Brain microvascular endothelial cell (primary cell): ENCODE results near the gene SPON2.
A peak's percentile ranks its signal among the peaks of the same experiment; 100 is the strongest.

ENCODE experiments used
- DNase-seq: peaks from one replicate; pipeline ENCODE4 v3.0.0-alpha.2; 2020
- H3K27ac ChIP-seq: fragments of 250-450 bp; sonication (Bioruptor Pico); 2 replicates; pipeline ENCODE4 v1.5.1; 2020; ENCODE audit warnings: mild to moderate bottlenecking, moderate library complexity
- H3K27me3 ChIP-seq: fragments of 250-450 bp; sonication (Bioruptor Pico); replicated peaks from 2 replicates; pipeline ENCODE4 v1.5.1; 2020; ENCODE audit warnings: mild to moderate bottlenecking
- H3K36me3 ChIP-seq: fragments of 250-450 bp; sonication (Bioruptor Pico); replicated peaks from 2 replicates; pipeline ENCODE4 v1.5.1; 2020; ENCODE audit warnings: mild to moderate bottlenecking
- H3K4me3 ChIP-seq: 2 replicates; pipeline ENCODE4 v1.5.1; 2011; ENCODE audit warnings: low read depth, mild to moderate bottlenecking, control low read depth, low read length, moderate library complexity
- in situ Hi-C: cut with HindIII; loops from 2 replicates; pipeline ENCODE4 v1.10.0; 2017; ENCODE audit warnings: low sequenced_read_pairs, low pct_ligation_motif_present
- TF ChIP-seq, protein P1 (sequence below): IDR thresholded peaks from 2 replicates; pipeline ENCODE4 v1.5.1; 2011; ENCODE audit warnings: low read depth, mild to moderate bottlenecking, moderate library complexity, low read length, control low read depth, inconsistent platforms; ENCODE audit errors: missing control alignments

SPON2 gene

DNA sequence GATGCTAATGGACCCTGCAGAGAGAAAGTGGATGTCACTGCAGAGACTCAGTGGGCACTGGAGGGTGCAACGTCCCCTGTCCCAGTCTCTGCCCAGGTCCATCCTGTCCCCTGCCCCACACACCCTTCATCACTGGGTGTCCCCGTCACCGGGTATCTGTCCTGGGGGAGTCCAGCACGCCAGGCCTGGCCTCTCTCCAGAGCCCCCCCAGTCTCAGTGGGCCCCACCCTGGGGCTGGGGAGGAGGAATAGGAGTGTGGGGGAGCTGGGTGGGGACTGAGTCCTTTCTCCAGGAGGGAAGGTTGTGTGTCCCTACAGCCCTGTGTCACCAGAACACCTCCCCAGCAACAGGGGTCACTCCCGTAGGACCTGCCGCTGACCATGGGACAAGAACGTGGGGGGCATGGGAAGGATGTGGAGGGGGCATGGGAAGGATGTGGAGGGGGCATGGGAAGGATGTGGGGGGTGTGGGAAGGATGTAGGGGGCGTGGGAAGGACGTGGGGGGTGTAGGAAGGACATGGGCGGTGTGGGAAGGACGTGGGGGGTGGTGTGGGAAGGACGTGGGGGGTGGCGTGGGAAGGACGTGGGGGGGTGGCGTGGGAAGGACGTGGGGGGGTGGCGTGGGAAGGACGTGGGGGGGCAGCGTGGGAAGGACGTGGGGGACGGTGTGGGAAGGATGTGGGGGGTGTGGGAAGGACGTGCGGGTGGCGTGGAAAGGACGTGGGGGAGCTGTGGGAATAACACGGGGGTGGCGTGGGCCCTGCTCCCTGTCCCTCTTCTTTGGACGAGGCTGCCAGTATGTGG is 21.0 kb upstream of the SPON2 start:
- Histone ChIP-seq H3K27ac (no peak overlapping the region), H3K36me3 (no peaks in the 10 kb centered on the region), H3K27me3 (no peaks in the 10 kb centered on the region), H3K4me3 (no peak overlapping the region)
- DNase-seq, result no peak
- TF ChIP-seq, protein P1, sequence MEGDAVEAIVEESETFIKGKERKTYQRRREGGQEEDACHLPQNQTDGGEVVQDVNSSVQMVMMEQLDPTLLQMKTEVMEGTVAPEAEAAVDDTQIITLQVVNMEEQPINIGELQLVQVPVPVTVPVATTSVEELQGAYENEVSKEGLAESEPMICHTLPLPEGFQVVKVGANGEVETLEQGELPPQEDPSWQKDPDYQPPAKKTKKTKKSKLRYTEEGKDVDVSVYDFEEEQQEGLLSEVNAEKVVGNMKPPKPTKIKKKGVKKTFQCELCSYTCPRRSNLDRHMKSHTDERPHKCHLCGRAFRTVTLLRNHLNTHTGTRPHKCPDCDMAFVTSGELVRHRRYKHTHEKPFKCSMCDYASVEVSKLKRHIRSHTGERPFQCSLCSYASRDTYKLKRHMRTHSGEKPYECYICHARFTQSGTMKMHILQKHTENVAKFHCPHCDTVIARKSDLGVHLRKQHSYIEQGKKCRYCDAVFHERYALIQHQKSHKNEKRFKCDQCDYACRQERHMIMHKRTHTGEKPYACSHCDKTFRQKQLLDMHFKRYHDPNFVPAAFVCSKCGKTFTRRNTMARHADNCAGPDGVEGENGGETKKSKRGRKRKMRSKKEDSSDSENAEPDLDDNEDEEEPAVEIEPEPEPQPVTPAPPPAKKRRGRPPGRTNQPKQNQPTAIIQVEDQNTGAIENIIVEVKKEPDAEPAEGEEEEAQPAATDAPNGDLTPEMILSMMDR, result no peak
- in situ Hi-C loops, result loop anchor here (5.0 kb wide), 1 partner anchor 39 kb away; no protein-coding TSS in a partner anchor

DNA sequence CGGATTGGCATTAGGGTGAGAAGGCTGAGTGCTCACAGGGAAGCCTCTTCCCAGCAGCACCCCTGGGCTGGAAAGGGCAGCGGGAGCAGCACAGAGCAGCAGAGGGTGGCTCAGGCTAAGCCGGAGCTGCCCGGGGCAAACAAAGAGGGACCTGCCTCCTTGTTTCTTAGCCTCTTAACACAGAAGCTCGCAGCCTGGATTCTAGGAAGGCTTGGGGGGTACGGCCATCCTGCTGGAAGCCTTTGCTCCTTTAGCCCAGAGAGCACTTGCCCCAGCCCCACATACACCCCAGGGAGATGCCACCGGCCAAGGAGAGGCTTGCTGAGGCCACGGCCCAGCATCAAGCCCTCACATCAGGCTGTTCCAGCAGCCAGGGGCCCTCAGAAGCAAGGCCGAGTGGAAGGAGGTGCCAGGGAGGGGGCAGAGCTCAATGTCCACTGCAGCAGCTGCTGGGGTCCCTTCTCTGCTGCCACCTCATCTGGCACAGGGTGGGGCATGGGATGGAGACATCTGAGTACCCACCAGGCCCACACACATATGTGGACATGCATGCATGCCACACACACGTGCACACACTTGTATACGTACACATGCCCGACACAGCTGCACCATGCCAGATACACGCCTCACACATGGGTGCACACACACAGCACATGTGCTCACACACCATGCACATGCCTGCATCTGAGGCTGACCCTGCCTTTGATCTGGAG is 20.3 kb upstream of the SPON2 start:
- no peak for DNase-seq
- Histone ChIP-seq H3K27ac (peak overlapping the region; percentile 75), H3K27me3 (no peaks in the 10 kb centered on the region), H3K4me3 (no peak overlapping the region), H3K36me3 (no peaks in the 10 kb centered on the region)
- in situ Hi-C loops, result loop anchor here (5.0 kb wide), 1 partner anchor 40 kb away; no protein-coding TSS in a partner anchor
- TF ChIP-seq, protein P1, result no peak

DNA sequence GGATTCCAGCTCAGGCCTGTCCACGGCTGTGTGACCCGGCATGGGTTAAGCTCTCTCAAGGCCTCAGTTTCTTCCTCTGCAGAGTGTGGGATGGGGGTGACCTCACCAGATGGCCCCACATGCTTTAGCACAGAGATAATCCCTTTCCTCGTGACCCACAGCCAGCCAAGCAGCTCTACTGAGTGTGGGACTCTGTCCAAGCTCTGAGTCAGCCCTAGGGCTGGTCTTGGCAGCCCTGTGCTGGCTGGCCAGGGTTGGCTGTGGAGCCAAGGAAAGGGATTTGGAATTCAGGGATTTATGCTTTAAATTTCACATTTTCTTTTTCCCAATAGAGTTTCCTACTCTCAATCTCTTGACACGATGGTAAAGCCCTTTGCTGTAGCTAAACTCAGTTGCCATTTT is 19.7 kb upstream of the SPON2 start:
- TF ChIP-seq, protein P1, result no peak
- H3K4me3 ChIP-seq, result no peak overlapping the region
- peak; percentile 94 for DNase-seq
- H3K36me3 ChIP-seq, result no peaks in the 10 kb centered on the region
- H3K27ac ChIP-seq, result peak overlapping the region; percentile 75
- H3K27me3 ChIP-seq, result no peaks in the 10 kb centered on the region
- in situ Hi-C loops, result loop anchor here (5.0 kb wide), 1 partner anchor 40 kb away; no protein-coding TSS in a partner anchor

DNA sequence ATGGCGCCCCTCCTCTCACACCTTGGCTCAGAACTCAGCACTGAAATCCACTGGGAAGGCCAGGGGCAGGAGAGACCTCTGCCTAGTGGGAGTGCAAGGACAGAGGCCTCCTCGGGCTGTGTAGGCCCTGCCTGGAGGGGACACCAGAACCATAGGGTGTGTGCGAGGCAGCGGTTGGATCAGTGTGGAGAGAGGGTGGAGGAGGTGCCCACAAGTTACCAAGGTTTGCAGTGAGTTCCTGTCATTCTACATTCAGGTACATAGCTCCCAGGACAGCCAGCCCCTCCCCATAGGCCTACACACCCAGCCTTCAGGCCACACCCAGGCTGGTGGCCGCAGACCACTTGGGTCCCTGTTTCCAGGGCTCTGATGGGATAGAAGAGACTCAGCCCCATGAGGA is 19.2 kb upstream of the SPON2 start:
- peak overlapping the region; percentile 60 for H3K27ac ChIP-seq
- in situ Hi-C loops, result loop anchor here (5.0 kb wide), 1 partner anchor 41 kb away; no protein-coding TSS in a partner anchor
- H3K4me3 ChIP-seq, result no peak overlapping the region
- no peak for DNase-seq
- TF ChIP-seq, protein P1, result no peak
- H3K27me3 ChIP-seq, result no peaks in the 10 kb centered on the region
- no peaks in the 10 kb centered on the region for H3K36me3 ChIP-seq

DNA sequence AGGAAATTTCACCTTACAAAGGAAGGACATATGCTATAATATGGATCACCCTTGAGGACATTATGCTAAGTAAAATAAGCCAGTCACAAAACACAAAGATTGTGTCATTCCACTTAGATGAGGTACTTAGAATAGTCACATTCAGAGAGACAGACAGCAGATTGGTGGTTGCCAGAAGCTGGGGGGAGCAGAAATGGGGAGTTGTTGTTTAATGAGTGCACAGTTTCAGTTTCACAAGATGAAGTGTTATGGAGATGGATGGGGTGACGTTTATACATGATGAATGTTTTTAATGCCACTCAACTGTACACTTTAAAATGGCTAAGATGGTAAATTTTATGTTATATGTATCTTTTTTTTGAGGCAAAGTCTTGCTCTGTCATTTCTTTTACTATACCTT is 14.8 kb upstream of the SPON2 start:
- Histone ChIP-seq H3K4me3 (no peak overlapping the region), H3K27me3 (no peaks in the 10 kb centered on the region), H3K36me3 (no peaks in the 10 kb centered on the region), H3K27ac (no peak overlapping the region)
- DNase-seq, result no peak
- TF ChIP-seq, protein P1, result no peak
- in situ Hi-C loops, result no loop called here
